Stomach (tissue), 9 donors: ENCODE measurements around the gene ABHD15. TPM values are rescaled to one million over a fixed set of nuclear protein-coding genes. Genes with fewer than 3 reads are reported as not detected.
A peak's percentile ranks its signal among the peaks of the same experiment; 100 is the strongest.

Experiments
- DNase-seq, 2 donors: peaks; one replicate each; pipeline versions ENCODE4 v3.0.0 to v3.0.0-alpha.2; 2013 to 2019
- H3K27ac ChIP-seq, 5 donors: fragments of 200-600 bp in 4 of 5; sonication (generic) in 4 of 5; one replicate each; pipeline ENCODE4 v1.5.1; 2013 to 2019; ENCODE audit warnings: mild to moderate bottlenecking in 1 of 5, moderate library complexity in 1 of 5
- H3K27me3 ChIP-seq, 3 donors: fragments of 200-600 bp; sonication (generic); one replicate each; pipeline ENCODE4 v1.5.1; 2017 to 2019; ENCODE audit warnings: mixed run types in 1 of 3
- H3K36me3 ChIP-seq, 4 donors: fragments of 200-600 bp; sonication (generic); 1 replicate in 3 of 4; 2 replicates in 1 of 4; pipeline ENCODE4 v1.5.1; 2016 to 2019
- H3K4me1 ChIP-seq, 4 donors: fragments of 200-600 bp; sonication (generic); one replicate each; pipeline ENCODE4 v1.5.1; 2016 to 2019
- H3K4me3 ChIP-seq, 4 donors: fragments of 200-600 bp; sonication (generic) in 3 of 4; one replicate each; pipeline ENCODE4 v1.5.1; 2016 to 2019; ENCODE audit warnings: mild to moderate bottlenecking in 1 of 4
- H3K9me3 ChIP-seq, 4 donors: fragments of 200-600 bp; sonication (generic); one replicate each; pipeline ENCODE4 v1.5.1; 2016 to 2019
- EP300 ChIP-seq: sonication (generic); formaldehyde crosslinking; IDR thresholded peaks from one replicate; pipeline ENCODE4 v1.6.1; 2017; ENCODE audit warnings: antibody characterized with exemption
- POLR2A ChIP-seq, 4 donors: fragments of 450-650 bp; IDR thresholded peaks; one replicate each; pipeline ENCODE4 v1.6.1; 2016; ENCODE audit warnings: antibody characterized with exemption in 4 of 4, control low read depth in 2 of 4, mild to moderate bottlenecking in 1 of 4, moderate library complexity in 1 of 4
- POLR2AphosphoS5 ChIP-seq, 3 donors: sonication (generic); formaldehyde crosslinking; IDR thresholded peaks; one replicate each; pipeline ENCODE4 v1.6.1; 2016; ENCODE audit warnings: antibody characterized with exemption in 3 of 3
- WGBS, 5 donors: extraction: QIAGEN DNeasy Blood & Tissue Kit in 3 of 5; methylation state at CpG; one replicate each; pipeline versions ENCODE4 v1.1.5 to v1.1.7; 2013 to 2018; 5-methylcytosine and 5-hydroxymethylcytosine counted together
- intact Hi-C: fragments of 100-400 bp; cut with DNase I; formaldehyde crosslinking; loops from one replicate; pipeline ENCODE4 v1.15.1; 2023; ENCODE audit warnings: low total_unique reads
- polyA plus RNA-seq, 3 donors: library from polyadenylated mRNA; stranded (reverse); fragments of 200-250 nt; gene quantifications; one replicate each; pipeline ENCODE4 v1.2.3, GENCODE V29; 2013
- total RNA-seq, 5 donors: library from RNA; depleted of rRNA; stranded (reverse); fragments of >200 nt; gene quantifications; one replicate each; pipeline versions ENCODE4 v1.1.0 to v1.2.3, GENCODE V29; 2014 to 2016
- TF ChIP-seq, protein P1 (sequence below), 7 experiments: fragments of 450-650 bp in 4 of 7; fragments of 200-600 bp in 3 of 7; sonication (generic) in 3 of 7; IDR thresholded peaks; one replicate each; pipeline ENCODE4 v1.5.1; 2016 to 2019; ENCODE audit warnings: antibody characterized with exemption in 7 of 7, control low read depth in 2 of 7, mild to moderate bottlenecking in 1 of 7
- donor health status: healthy with polysubstance abuse.
- donor health status: Bipolar disorder and iron deficiency.
- donor health status: healthy.

Gene ABHD15
- total and polyA plus RNA-seq, 8 donors: 0.58 to 17.4 (median 6.9) TPM

DNA sequence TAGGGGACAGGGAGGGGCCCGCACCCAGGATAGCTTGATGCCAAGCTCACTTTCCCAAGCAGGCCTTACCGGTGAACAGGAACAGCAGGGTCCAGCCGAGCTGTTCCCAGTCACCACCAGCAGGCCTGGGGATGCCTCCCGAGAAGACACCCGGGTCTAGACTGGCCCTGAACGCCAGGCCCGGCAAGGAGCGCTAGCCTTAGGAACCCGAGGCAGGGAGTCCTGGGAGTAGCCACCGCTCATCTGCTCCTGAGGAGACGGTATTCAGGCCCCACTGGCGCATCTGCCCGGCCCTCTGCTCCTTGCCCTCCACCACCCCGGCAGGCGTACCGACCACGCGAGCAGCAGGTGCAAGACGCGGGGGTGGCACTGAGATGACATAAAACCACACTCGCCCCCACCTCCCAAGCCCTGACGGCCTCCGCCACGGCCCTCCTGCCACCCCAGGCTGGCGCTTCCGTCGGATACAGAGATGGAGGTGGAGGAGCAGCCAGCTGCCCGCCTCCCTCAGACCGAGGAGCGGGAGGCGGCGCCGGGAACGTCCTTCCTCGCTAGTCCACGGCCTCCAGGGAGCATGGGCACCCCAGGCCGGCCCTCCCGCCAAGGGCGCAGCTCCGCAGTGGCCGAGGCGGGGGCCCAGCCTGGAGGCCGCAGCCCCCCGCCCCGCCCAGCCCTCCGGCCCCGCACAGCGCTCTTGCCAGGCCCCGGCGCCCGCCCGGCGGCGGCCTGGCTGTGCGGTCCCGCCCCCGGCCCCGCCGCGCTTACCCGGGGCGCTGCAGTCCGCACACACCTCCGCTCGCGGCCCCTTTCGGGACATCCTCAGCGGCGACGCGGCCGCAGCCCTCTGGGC lies 21.9 kb upstream of the ABHD15 start:
- peak in 1 of 2 donors; percentile 67 for DNase-seq
- peak overlapping the region; percentile 69 to 90 (median 80) for H3K27ac ChIP-seq
- no peaks in the 10 kb centered on the region for H3K9me3 ChIP-seq
- H3K4me3 ChIP-seq: peak overlapping the region; percentile 73 to 89 (median 84)
- peaks cover 0 to 3% (median 0%) of the 10 kb centered on the region in 3 donors for H3K27me3 ChIP-seq
- H3K4me1 ChIP-seq: peaks cover 56 to 85% (median 76%) of the 10 kb centered on the region in 4 donors
- H3K36me3 ChIP-seq: no peaks in the 10 kb centered on the region
- no peak for TF ChIP-seq POLR2A (IDR thresholded peaks at IDR 0.05)
- TF ChIP-seq, protein P1, sequence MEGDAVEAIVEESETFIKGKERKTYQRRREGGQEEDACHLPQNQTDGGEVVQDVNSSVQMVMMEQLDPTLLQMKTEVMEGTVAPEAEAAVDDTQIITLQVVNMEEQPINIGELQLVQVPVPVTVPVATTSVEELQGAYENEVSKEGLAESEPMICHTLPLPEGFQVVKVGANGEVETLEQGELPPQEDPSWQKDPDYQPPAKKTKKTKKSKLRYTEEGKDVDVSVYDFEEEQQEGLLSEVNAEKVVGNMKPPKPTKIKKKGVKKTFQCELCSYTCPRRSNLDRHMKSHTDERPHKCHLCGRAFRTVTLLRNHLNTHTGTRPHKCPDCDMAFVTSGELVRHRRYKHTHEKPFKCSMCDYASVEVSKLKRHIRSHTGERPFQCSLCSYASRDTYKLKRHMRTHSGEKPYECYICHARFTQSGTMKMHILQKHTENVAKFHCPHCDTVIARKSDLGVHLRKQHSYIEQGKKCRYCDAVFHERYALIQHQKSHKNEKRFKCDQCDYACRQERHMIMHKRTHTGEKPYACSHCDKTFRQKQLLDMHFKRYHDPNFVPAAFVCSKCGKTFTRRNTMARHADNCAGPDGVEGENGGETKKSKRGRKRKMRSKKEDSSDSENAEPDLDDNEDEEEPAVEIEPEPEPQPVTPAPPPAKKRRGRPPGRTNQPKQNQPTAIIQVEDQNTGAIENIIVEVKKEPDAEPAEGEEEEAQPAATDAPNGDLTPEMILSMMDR (IDR thresholded peaks at IDR 0.05): no peak
- TF ChIP-seq EP300: no peak
- no peak for TF ChIP-seq POLR2AphosphoS5 (IDR thresholded peaks at IDR 0.05)
- 0 to 1% (median 1%) methylated on average over 25 to 72 of the region's 72 CpGs for WGBS, 5 donors
- intact Hi-C loops: no loop called here

DNA sequence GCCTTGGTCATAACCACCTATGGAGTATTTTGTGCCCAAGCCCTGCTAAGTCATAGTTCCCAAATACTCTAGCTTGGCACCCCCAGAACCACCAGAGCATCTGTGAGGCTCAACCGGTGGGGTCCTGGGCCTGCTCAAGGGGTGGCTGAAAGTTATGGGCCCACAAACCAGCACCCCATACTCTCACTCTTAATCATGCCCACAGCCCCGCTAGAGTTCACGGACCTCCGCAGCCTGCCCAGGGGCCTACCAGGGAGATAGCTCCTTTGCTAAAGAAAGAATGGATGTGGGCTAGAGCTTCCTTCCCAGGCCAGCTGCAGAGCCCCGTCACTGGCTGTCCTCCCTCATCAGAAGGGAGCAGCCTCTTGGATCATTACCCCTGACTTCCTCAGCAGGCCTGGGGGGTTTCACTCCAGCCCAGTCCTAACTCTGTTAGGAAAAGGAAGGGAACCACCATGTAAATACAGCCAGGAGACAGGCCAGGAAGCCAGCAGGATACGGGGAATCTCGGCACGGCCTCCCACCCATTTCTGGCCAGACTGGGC lies 21.3 kb upstream of the ABHD15 start:
- intact Hi-C loops: no loop called here
- peak in 1 of 2 donors; percentile 27 for DNase-seq

DNA sequence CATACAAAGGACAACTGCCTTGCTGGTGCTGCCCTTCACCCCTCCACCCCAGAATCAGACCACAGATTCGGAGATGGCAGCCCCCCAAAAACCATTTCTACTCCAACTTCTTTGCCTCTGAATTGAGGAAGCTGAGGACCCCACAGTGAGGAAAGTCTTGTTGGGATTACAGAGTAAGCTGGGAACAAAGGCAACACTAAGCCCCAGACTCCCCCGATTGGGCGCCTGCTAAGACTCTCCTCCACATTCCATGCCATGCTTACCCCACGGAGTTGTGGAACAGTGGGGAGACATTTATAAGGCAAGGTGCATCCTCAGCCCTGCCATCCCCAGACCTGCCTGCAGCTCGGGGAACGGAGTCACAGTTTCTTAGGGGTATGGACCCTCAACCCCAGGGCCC lies 20.8 kb upstream of the ABHD15 start:
- peak in 1 of 2 donors; percentile 4 for DNase-seq

More for the DNA sequence above, 21.3 kb upstream of the ABHD15 start:
- Histone ChIP-seq H3K4me3 (peak overlapping the region; percentile 73 to 89 (median 84)), H3K36me3 (peaks cover 0 to 5% (median 4%) of the 10 kb centered on the region in 4 donors), H3K4me1 (peaks cover 53 to 83% (median 72%) of the 10 kb centered on the region in 4 donors), H3K27ac (peak overlapping the region; percentile 69 to 90 (median 80)), H3K27me3 (no peaks in the 10 kb centered on the region), H3K9me3 (no peaks in the 10 kb centered on the region)
- TF ChIP-seq, protein P1 (IDR thresholded peaks at IDR 0.05): no peak
- no peak for TF ChIP-seq POLR2A (IDR thresholded peaks at IDR 0.05)
- TF ChIP-seq POLR2AphosphoS5 (IDR thresholded peaks at IDR 0.05): no peak
- TF ChIP-seq EP300: no peak
- WGBS, 5 donors: 32 to 40% (median 35%) methylated on average over 7 to 8 of the region's 8 CpGs

More for the DNA sequence above, 20.8 kb upstream of the ABHD15 start:
- TF ChIP-seq, protein P1 (IDR thresholded peaks at IDR 0.05): no peak
- TF ChIP-seq EP300: no peak
- TF ChIP-seq POLR2A (IDR thresholded peaks at IDR 0.05): no peak
- TF ChIP-seq POLR2AphosphoS5 (IDR thresholded peaks at IDR 0.05): no peak
- Histone ChIP-seq H3K9me3 (no peaks in the 10 kb centered on the region), H3K4me3 (peak overlapping the region; percentile 73 to 89 (median 84)), H3K36me3 (peaks cover 2 to 10% (median 9%) of the 10 kb centered on the region in 4 donors), H3K27ac (peak overlapping the region in 4 of 5 donors; percentile 74 to 90 (median 82)), H3K27me3 (no peaks in the 10 kb centered on the region), H3K4me1 (peaks cover 49 to 80% (median 68%) of the 10 kb centered on the region in 4 donors)
- WGBS, 5 donors: 82 to 91% (median 83%) methylated on average over 4 to 6 of the region's 6 CpGs
- intact Hi-C loops: no loop called here
